GM06990 (cell line): ENCODE results near the gene RSAD1.

Source experiments
- DNase-seq: peaks from one replicate; pipeline ENCODE4 v3.0.0-alpha.2; 2011; ENCODE audit not compliant: insufficient read length; ENCODE audit errors: extremely low read depth
- H3K27me3 ChIP-seq: replicated peaks from 2 replicates; pipeline ENCODE4 v1.6.0; 2011; ENCODE audit warnings: low read length; ENCODE audit not compliant: control insufficient read depth, insufficient read depth
- H3K36me3 ChIP-seq: 2 replicates; pipeline ENCODE4 v1.5.1; 2011; ENCODE audit warnings: low read length; ENCODE audit not compliant: control insufficient read depth, insufficient read depth
- H3K4me3 ChIP-seq: replicated peaks from 2 replicates; pipeline ENCODE4 v1.5.1; 2011; ENCODE audit warnings: low read depth, mild to moderate bottlenecking, control low read depth, low read length
- TF ChIP-seq, protein P1 (sequence below): IDR thresholded peaks from 2 replicates; pipeline ENCODE4 v1.5.1; 2011; ENCODE audit warnings: low read length, control low read depth, mild to moderate bottlenecking, inconsistent platforms; ENCODE audit not compliant: insufficient read depth, poor library complexity, severe bottlenecking

Gene RSAD1

DNA sequence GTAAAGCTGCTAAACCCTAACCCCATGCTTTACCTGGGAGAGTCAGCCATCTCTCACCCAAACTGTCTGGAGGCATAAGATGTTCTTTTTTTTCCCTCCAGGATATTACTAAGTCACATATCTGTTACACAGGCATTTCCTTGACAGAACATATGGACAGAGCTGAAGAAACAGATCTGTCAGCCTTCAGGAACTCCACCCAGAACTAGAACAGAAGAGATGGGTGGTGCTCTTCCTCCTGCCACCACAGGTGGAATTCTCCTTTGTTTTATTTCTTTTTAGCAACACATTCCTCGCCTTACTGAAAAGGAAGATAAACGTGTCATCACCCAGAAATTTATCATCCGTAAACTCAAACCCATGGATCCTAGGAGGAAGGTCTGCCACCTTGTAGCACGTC lies 38.4 kb downstream of the RSAD1 start:
- no peak for DNase-seq
- H3K27me3 ChIP-seq = no peaks in the 10 kb centered on the region
- no peaks in the 10 kb centered on the region for H3K36me3 ChIP-seq
- no peak overlapping the region for H3K4me3 ChIP-seq
- TF ChIP-seq, protein P1, sequence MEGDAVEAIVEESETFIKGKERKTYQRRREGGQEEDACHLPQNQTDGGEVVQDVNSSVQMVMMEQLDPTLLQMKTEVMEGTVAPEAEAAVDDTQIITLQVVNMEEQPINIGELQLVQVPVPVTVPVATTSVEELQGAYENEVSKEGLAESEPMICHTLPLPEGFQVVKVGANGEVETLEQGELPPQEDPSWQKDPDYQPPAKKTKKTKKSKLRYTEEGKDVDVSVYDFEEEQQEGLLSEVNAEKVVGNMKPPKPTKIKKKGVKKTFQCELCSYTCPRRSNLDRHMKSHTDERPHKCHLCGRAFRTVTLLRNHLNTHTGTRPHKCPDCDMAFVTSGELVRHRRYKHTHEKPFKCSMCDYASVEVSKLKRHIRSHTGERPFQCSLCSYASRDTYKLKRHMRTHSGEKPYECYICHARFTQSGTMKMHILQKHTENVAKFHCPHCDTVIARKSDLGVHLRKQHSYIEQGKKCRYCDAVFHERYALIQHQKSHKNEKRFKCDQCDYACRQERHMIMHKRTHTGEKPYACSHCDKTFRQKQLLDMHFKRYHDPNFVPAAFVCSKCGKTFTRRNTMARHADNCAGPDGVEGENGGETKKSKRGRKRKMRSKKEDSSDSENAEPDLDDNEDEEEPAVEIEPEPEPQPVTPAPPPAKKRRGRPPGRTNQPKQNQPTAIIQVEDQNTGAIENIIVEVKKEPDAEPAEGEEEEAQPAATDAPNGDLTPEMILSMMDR = no peak

DNA sequence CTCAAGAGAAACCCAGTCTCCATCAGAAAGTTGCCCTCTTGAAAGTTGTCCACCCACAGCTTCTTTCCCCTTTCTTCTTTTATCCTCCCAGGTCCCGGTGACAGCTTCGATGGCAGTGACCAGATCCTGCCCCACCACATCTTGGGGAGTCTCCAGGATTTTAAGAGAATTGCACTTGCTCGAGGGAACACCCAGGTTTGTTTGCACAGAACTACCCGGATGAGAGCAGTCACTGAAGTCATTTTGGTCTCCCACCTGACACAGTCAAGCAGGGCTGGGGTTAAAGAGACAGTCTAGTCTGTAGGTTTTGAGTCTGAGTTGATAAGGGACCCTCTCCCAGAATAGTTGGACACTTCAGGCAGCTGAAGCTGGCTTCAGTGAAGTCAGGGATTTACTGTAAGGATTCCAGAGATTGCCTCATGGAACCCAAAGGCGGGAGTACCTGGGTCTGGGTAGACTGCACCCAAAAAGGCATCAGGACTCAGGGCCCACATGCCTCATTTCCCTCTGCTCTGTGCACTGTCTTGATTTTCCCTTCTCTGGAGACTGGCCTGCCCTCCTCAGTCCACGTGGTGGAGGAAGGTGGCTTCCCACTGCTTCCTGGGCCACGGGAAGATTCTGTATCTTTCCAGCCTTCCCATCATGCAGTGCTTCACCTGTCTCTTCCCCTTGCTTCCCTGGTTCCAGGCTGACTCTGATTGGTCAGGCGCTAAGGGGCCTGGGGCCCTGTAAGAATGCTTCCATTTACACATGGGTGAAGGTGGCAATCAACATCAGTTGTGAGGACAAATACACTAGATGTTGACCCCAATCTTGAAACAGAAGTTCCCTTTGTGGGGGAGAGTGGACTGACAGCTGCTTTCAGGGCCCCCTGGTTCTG lies 39.1 kb downstream of the RSAD1 start:
- no peak for DNase-seq
- Histone ChIP-seq H3K4me3 (no peak overlapping the region), H3K27me3 (no peaks in the 10 kb centered on the region), H3K36me3 (no peaks in the 10 kb centered on the region)
- TF ChIP-seq, protein P1 = no peak

DNA sequence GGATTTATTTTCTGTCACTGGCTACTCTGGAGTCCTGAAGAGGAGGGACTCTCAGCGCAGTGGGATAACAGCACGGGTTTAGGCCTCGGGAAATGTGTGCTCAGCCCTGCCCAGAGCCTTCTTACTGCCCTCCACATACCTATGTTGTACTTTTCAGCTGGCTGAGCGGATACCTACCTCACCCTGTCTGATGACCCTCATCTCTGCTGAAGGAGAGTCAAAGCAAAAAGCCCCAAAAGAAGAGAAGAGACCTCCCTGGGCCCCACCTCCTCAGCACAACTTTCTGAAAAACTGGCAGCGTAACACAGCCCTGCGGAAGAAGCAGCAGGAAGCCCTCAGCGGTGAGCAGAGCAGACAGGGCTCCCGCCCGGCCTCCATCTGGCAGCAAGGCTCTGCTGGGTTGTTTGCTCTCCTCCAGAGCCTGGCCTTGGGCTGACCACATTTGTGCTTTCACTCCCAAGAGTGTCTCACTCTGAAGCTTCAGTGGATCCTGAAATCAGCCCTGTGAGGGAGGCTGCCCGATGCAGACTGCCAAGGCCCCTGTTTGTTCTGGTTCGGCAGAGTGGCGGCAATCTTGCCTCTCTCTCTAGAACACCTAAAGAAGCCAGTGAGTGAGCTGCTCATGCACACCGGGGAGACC lies 39.8 kb downstream of the RSAD1 start:
- H3K27me3 ChIP-seq = no peaks in the 10 kb centered on the region
- H3K4me3 ChIP-seq = no peak overlapping the region
- no peak for DNase-seq
- H3K36me3 ChIP-seq = no peaks in the 10 kb centered on the region
- TF ChIP-seq, protein P1 = no peak

DNA sequence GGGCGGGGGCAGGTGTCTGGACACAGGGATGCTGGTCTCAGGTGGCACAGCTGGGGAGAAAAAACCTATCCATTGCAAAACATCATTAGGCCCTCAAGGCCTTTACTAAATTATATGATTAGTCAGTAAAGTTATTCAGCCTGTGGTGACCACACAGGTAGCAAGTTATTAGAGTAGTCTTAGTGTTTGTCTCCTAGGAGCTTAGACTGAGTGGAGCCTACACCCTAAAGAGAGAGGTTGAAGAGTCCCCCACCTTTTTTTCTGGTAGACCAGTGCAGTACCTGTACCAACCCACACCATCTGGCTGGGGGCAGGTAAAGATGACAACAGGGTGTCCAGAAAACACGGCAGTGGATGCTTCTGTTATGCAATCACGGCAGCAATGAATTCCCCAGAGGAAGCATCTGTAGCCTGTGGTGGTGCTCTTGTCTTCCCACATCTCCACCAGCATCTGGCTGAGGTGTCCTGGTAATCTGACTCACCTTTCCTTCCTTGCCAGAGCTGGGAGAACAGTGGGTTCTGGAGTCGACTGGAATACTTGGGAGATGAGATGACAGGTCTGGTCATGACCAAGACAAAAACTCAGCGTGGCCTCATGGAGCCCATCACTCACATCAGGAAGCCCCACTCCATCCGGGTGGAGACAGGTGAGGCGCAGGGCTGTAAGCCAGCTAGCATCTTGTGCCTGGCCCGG lies 40.6 kb downstream of the RSAD1 start:
- DNase-seq = no peak

DNA sequence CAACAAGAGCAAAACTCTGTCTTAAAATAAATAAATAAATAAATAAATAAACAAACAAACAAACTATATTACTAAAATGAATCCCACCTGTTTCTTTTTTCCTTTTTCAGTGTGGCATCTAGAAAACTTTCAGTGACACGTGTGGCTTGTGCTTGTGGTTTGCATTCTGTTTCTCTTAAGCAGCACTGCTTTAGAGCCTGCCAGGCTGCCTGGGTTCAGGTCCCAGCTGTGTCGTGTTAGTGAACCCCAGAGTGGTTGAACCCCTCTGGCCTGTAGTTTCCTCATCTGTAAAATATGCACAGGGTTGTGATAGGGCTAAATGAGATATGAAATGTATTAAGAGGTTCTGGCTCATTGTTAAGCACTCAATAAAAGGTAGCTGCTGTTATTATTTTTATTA lies 41.8 kb downstream of the RSAD1 start:
- Histone ChIP-seq H3K4me3 (no peak overlapping the region), H3K27me3 (no peaks in the 10 kb centered on the region), H3K36me3 (no peaks in the 10 kb centered on the region)
- TF ChIP-seq, protein P1 = no peak
- DNase-seq = no peak

More for the DNA sequence above, 40.6 kb downstream of the RSAD1 start:
- Histone ChIP-seq H3K36me3 (no peaks in the 10 kb centered on the region), H3K27me3 (no peaks in the 10 kb centered on the region), H3K4me3 (no peak overlapping the region)
- TF ChIP-seq, protein P1 = no peak
